Islet of Langerhans (tissue), 1 donor: ENCODE measurements around the gene SMAGP.
"Not testable (repeated sequence)": the region's sequence is repeated elsewhere in the genome, so short reads cannot be mapped to it uniquely, and the experiment has no call there.

Source experiments
- FAIRE-seq: peaks from one replicate; lab custom pipeline; 2011; peaks lifted over from hg19 to GRCh38; lab: Jason Lieb, UNC

Gene SMAGP

GRCh38 chr12:51224625-51225024 is 45.6 kb downstream of the SMAGP start:
- FAIRE-seq = no peak

GRCh38 chr12:51222461-51222860 is 47.8 kb downstream of the SMAGP start:
- FAIRE-seq = no peak

- FAIRE-seq = not testable (repeated sequence)
Measured at GRCh38 chr12:51219857-51220256, 50.4 kb downstream of the SMAGP start.

- no peak for FAIRE-seq
Measured at GRCh38 chr12:51219322-51219721, 50.9 kb downstream of the SMAGP start.

GRCh38 chr12:51218607-51219161 is 51.5 kb downstream of the SMAGP start:
- FAIRE-seq = no peak

GRCh38 chr12:51217968-51218606 is 52.1 kb downstream of the SMAGP start, which contains the start of gene POU6F1:
POU6F1 (minus strand) TSS chr12:51218062; CDS start chr12:51206836, 11,226 bp downstream.
- FAIRE-seq = no peak

- FAIRE-seq = no peak
Measured at GRCh38 chr12:51217133-51217967, 52.9 kb downstream of the SMAGP start.

- no peak for FAIRE-seq
Measured at GRCh38 chr12:51216642-51217041, 53.6 kb downstream of the SMAGP start.

GRCh38 chr12:51214895-51215294 is 55.3 kb downstream of the SMAGP start:
- no peak for FAIRE-seq

- FAIRE-seq = no peak
Measured at GRCh38 chr12:51210690-51211395, 59.4 kb downstream of the SMAGP start.

GRCh38 chr12:51209259-51209658 is 61.0 kb downstream of the SMAGP start:
- no peak for FAIRE-seq

- FAIRE-seq = no peak
Measured at GRCh38 chr12:51208016-51208660, 62.1 kb downstream of the SMAGP start.

- no peak for FAIRE-seq
Measured at GRCh38 chr12:51205350-51205749, 64.9 kb downstream of the SMAGP start.

GRCh38 chr12:51202718-51203117 is 67.5 kb downstream of the SMAGP start:
- no peak for FAIRE-seq

- FAIRE-seq = no peak
Measured at GRCh38 chr12:51200806-51201205, 69.4 kb downstream of the SMAGP start.

GRCh38 chr12:51200156-51200555 is 70.1 kb downstream of the SMAGP start:
- no peak for FAIRE-seq

GRCh38 chr12:51199366-51199945 is 70.8 kb downstream of the SMAGP start:
- FAIRE-seq = no peak

GRCh38 chr12:51198568-51199365 is 71.4 kb downstream of the SMAGP start:
- FAIRE-seq = no peak

- no peak for FAIRE-seq
Measured at GRCh38 chr12:51197736-51198567, 72.3 kb downstream of the SMAGP start.

- no peak for FAIRE-seq
Measured at GRCh38 chr12:51196547-51196946, 73.7 kb downstream of the SMAGP start.
